Activated CD8-positive, alpha-beta memory T cell treated with anti-CD3 and anti-CD28 coated beads for 48 hours (primary cell): Measurements from ENCODE around the gene GIMD1.

ENCODE experiments used
- DNase-seq, 3 experiments: peaks; one replicate each; pipeline ENCODE4 v3.0.0-alpha.2; 2020; ENCODE audit warnings: low read depth in 2 of 3, low spot score in 2 of 3

GIMD1 gene

DNA sequence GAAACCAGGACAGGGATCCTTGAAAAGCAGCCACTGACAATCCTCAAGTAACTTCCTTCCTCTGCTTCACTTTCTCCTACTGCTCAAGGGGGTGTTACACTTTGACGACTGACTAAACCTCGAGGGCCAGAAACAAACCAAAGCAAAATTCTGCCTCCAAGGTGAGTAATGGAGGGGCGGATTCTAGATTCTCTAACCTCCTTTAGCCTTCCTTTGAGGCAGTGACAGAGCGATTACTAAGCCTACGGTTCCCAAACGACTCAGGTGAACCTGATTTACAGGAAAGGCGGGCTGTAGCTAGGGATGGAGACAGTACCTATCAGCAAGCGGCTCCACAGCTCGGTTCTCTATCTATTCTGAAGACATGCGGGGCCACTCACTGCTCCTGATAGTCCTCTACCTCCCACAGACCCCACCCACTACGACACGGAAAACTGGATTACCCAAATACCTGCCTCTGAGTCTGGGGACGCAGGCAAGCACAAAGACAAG, 53.1 kb downstream of the GIMD1 start:
- DNase-seq, result peak in 2 of 3 experiments; percentile 27 to 29

DNA sequence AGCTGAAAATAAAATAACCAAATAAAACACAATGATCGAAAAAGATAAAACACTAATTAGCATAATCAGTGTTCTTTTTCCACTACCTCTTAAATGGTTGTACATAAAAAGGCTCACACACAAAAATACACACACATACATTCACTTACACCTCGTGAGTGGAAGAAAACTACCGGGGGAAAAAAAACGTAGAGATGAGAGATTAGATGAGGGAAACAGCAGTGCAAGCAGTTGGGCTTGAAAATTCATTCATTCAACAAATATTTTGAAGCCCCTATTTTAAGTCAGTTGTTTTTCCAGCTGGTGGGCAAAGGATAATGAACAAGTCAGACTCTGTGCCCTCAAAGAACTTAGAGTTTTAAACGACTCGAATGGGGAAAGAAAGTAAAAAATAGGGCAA, 53.6 kb downstream of the GIMD1 start:
- DNase-seq, result no peak

DNA sequence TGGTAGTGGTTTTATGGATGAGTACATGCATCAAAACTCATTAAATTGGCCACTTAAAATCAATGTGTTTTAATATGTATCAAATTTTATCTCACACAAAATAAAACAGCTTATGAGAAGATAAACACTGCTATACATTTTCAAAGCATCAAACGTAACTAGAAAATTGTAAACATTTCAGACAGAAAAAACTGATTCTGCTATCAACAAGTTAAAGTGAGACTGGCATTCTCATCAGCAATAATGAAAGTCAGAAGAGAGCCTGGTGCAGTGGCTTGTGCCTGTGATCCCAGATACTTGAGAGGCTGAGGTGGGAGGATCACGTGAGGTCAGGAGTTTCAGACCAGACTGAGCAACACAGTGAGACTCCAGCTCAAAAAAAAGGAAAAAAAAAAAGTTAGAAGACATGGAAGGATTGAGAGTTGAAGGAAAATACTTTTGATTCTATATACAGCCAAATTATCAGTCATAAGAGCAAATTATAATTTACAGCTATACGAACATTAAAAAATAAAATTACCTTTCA, 55.5 kb downstream of the GIMD1 start:
- DNase-seq, result no peak

DNA sequence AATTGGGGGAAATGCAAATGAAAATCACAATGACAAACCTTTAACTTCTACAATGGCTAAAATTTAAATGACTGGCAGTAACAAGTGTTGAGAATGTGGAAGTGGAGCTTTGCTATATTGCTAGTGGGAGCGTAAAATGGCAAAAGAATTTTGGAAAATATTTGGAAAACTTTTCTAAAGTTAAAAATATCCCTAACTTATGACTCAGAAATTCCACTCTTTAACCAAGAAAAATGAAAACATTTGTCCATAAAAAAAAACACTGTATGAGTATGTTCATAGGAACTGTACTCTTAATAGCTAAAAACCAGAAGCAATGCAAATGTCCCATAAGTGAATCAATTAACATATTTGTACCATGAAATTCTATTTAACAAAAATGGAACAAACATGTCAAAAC, 56.2 kb downstream of the GIMD1 start:
- no peak for DNase-seq
